Astrocyte (in vitro differentiated cells and primary cell): ENCODE data around the gene CRHR1. TPM values are rescaled to one million over a fixed set of nuclear protein-coding genes. Genes with fewer than 3 reads are reported as not detected.

Experiments
- DNase-seq: peaks from one replicate; pipeline ENCODE4 v3.0.0-alpha.2; 2010; ENCODE audit warnings: low read depth
- FAIRE-seq: peaks from 2 replicates; lab custom pipeline; 2011; peaks lifted over from hg19 to GRCh38; lab: Jason Lieb, UNC
- H2AFZ ChIP-seq: 2 replicates; pipeline ENCODE4 v1.6.0; 2012; ENCODE audit warnings: low read depth, low read length, inconsistent platforms
- H3K27ac ChIP-seq: 2 replicates; pipeline ENCODE4 v1.5.1; 2011; ENCODE audit warnings: low read depth, low read length, inconsistent platforms
- H3K27me3 ChIP-seq: 2 replicates; pipeline ENCODE4 v1.6.0; 2011; ENCODE audit warnings: low read length, inconsistent platforms; ENCODE audit not compliant: insufficient read depth
- H3K36me3 ChIP-seq: 2 replicates; pipeline ENCODE4 v1.5.1; 2011; ENCODE audit warnings: low read length, inconsistent platforms; ENCODE audit not compliant: insufficient read depth
- H3K4me1 ChIP-seq: 2 replicates; pipeline ENCODE4 v1.5.1; 2011; ENCODE audit warnings: low read length, inconsistent platforms; ENCODE audit not compliant: insufficient read depth
- H3K4me2 ChIP-seq: 2 replicates; pipeline ENCODE4 v1.6.0; 2012; ENCODE audit warnings: low read length, inconsistent platforms
- H3K4me3 ChIP-seq: 2 replicates; pipeline ENCODE4 v1.5.1; 2011; ENCODE audit warnings: low read depth, mild to moderate bottlenecking, low read length, inconsistent platforms; ENCODE audit not compliant: insufficient read depth
- H3K79me2 ChIP-seq: 2 replicates; pipeline ENCODE4 v1.6.0; 2012; ENCODE audit warnings: mild to moderate bottlenecking, low read length, inconsistent platforms; ENCODE audit not compliant: insufficient read depth
- H3K9ac ChIP-seq: 2 replicates; pipeline ENCODE4 v1.6.0; 2012; ENCODE audit warnings: mild to moderate bottlenecking, low read length, inconsistent platforms
- H3K9me3 ChIP-seq: 2 replicates; pipeline ENCODE4 v1.5.1; 2012; ENCODE audit warnings: low read depth, mild to moderate bottlenecking, low read length, inconsistent platforms; ENCODE audit not compliant: insufficient read depth
- H4K20me1 ChIP-seq: 2 replicates; pipeline ENCODE4 v1.6.0; 2012; ENCODE audit warnings: low read length, inconsistent platforms; ENCODE audit not compliant: insufficient read depth
- H3K27ac Mint-ChIP-seq: one replicate; pipeline ENCODE4 v1.8.0; 2021; ENCODE audit warnings: mild to moderate bottlenecking, mixed read lengths; ENCODE audit not compliant: unreplicated experiment
- H3K27me3 Mint-ChIP-seq: one replicate; pipeline ENCODE4 v1.8.0; 2021; ENCODE audit warnings: low read depth, mixed read lengths; ENCODE audit not compliant: unreplicated experiment
- H3K36me3 Mint-ChIP-seq: one replicate; pipeline ENCODE4 v1.8.0; 2021; ENCODE audit warnings: low read depth, mixed read lengths; ENCODE audit not compliant: unreplicated experiment
- H3K4me1 Mint-ChIP-seq: one replicate; pipeline ENCODE4 v1.8.0; 2021; ENCODE audit warnings: low read depth, mixed read lengths; ENCODE audit not compliant: unreplicated experiment
- H3K4me3 Mint-ChIP-seq: one replicate; pipeline ENCODE4 v1.8.0; 2021; ENCODE audit warnings: mild to moderate bottlenecking, moderate library complexity, mixed read lengths; ENCODE audit not compliant: unreplicated experiment
- H3K9me3 Mint-ChIP-seq: one replicate; pipeline ENCODE4 v1.8.0; 2021; ENCODE audit warnings: mild to moderate bottlenecking, mixed read lengths; ENCODE audit not compliant: unreplicated experiment
- EZH2 ChIP-seq: IDR thresholded peaks from 2 replicates; pipeline ENCODE4 v1.6.1; 2012; ENCODE audit warnings: mild to moderate bottlenecking, low read length, inconsistent platforms; ENCODE audit not compliant: insufficient read depth
- total RNA-seq: library from RNA; stranded (reverse); gene quantifications from 2 replicates; pipeline ENCODE4 v1.2.1, GENCODE V29; 2021
- TF ChIP-seq, protein P1 (sequence below): IDR thresholded peaks from 2 replicates; pipeline ENCODE4 v1.5.1; 2011; ENCODE audit warnings: low read depth, mild to moderate bottlenecking, inconsistent platforms, low read length, moderate library complexity; ENCODE audit not compliant: insufficient read depth

The CRHR1 gene
- total RNA-seq, 1 donor from 2014 or later: 0.20 TPM

DNA sequence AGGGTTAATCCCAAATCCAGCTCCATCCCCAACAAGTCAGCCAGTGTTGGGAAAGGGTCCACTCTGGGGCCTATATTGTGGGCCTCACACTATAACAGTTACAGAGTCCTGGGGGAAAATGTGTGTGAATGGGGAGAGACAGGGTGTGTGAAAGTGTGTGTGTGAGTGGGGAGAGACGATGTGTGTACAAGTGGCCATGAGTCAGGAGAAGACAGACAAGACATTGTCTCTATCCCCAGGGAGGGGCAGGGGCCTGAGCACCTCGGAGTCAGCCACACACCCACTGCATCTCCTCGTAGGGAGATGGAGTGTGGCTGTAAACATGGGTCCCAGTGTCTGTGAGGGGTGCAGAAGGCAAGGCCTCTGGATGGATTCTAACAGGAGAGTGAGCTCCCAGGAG lies 2.9 kb downstream of the CRHR1 start:
- no peak for DNase-seq
- H3K4me3 Mint-ChIP-seq: no peak overlapping the region
- H3K4me3 ChIP-seq: no peak overlapping the region
- H3K4me2 ChIP-seq: no peak overlapping the region
- H3K79me2 ChIP-seq: no peaks in the 10 kb centered on the region
- H3K36me3 ChIP-seq: no peaks in the 10 kb centered on the region
- no peaks in the 10 kb centered on the region for H3K9me3 Mint-ChIP-seq
- H3K27me3 Mint-ChIP-seq: peaks cover 72% of the 10 kb centered on the region
- H3K4me1 ChIP-seq: peaks cover 9% of the 10 kb centered on the region
- FAIRE-seq: no peak
- no peak overlapping the region for H3K9ac ChIP-seq
- no peak overlapping the region for H2AFZ ChIP-seq
- no peaks in the 10 kb centered on the region for H3K9me3 ChIP-seq
- peaks cover 3% of the 10 kb centered on the region for H3K4me1 Mint-ChIP-seq
- peaks cover 66% of the 10 kb centered on the region for H3K27me3 ChIP-seq
- no peaks in the 10 kb centered on the region for H4K20me1 ChIP-seq
- H3K27ac ChIP-seq: no peak overlapping the region
- no peaks in the 10 kb centered on the region for H3K36me3 Mint-ChIP-seq
- H3K27ac Mint-ChIP-seq: no peak overlapping the region
- TF ChIP-seq, protein P1, sequence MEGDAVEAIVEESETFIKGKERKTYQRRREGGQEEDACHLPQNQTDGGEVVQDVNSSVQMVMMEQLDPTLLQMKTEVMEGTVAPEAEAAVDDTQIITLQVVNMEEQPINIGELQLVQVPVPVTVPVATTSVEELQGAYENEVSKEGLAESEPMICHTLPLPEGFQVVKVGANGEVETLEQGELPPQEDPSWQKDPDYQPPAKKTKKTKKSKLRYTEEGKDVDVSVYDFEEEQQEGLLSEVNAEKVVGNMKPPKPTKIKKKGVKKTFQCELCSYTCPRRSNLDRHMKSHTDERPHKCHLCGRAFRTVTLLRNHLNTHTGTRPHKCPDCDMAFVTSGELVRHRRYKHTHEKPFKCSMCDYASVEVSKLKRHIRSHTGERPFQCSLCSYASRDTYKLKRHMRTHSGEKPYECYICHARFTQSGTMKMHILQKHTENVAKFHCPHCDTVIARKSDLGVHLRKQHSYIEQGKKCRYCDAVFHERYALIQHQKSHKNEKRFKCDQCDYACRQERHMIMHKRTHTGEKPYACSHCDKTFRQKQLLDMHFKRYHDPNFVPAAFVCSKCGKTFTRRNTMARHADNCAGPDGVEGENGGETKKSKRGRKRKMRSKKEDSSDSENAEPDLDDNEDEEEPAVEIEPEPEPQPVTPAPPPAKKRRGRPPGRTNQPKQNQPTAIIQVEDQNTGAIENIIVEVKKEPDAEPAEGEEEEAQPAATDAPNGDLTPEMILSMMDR: no peak
- TF ChIP-seq EZH2: no peak

DNA sequence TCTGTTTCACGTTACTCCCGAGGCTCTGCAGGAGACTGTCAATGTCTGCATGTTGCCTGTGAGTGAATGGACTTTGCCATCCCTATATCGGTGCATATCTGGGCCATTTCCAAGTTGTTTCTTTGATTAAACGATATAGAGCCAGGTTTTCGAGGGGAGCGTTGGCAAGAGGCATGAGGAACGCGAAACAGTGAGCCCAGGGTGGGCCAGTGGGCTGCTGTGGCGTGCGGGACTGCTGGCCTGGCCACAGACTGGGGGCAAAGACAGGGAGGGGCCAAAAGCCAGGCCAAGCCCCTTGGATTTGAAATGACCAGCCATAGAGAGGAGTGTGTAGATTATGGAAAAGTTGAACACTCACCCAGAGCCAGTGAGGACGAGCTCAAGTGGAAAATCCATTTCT lies 3.5 kb downstream of the CRHR1 start:
- Histone ChIP-seq H3K36me3 (no peaks in the 10 kb centered on the region), H3K4me2 (no peak overlapping the region), H2AFZ (no peak overlapping the region), H3K9ac (no peak overlapping the region), H3K27ac (no peak overlapping the region), H3K79me2 (no peaks in the 10 kb centered on the region), H3K4me1 (peaks cover 9% of the 10 kb centered on the region), H3K4me3 (no peak overlapping the region), H3K27me3 (peaks cover 64% of the 10 kb centered on the region), H4K20me1 (no peaks in the 10 kb centered on the region), H3K9me3 (no peaks in the 10 kb centered on the region)
- Mint-ChIP-seq H3K4me1 (peaks cover 3% of the 10 kb centered on the region), H3K27me3 (peaks cover 72% of the 10 kb centered on the region), H3K4me3 (no peak overlapping the region), H3K27ac (no peak overlapping the region), H3K36me3 (peaks cover 2% of the 10 kb centered on the region), H3K9me3 (peaks cover 1% of the 10 kb centered on the region)
- TF ChIP-seq EZH2: no peak
- TF ChIP-seq, protein P1: no peak
- FAIRE-seq (no peak), DNase-seq (no peak)

DNA sequence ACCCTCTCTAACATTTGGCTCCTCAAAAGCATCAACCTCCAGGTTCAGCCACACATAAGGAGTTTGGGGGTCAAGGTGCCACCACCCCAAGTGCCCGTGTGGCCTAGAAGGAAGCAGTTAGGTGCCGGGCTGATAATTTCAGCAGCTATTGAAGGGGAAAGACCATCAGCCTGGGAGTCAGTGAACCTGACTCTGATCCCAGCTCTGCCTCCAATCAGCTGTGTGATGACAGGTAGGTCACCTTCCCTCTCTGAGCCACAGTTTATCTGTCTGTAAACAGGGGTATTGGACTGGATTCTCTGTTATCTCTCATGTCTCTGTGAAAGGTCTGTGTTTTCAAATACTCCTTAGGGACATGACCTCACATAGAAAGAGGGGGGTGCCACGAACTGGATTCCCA lies 3.9 kb downstream of the CRHR1 start:
- Histone ChIP-seq H3K36me3 (no peaks in the 10 kb centered on the region), H3K27ac (no peak overlapping the region), H2AFZ (no peak overlapping the region), H3K9ac (no peak overlapping the region), H3K79me2 (no peaks in the 10 kb centered on the region), H3K4me3 (no peak overlapping the region), H3K4me1 (peaks cover 9% of the 10 kb centered on the region), H3K9me3 (no peaks in the 10 kb centered on the region), H3K27me3 (peaks cover 61% of the 10 kb centered on the region), H4K20me1 (no peaks in the 10 kb centered on the region), H3K4me2 (no peak overlapping the region)
- DNase-seq: no peak
- Mint-ChIP-seq H3K27me3 (peaks cover 72% of the 10 kb centered on the region), H3K4me1 (peaks cover 3% of the 10 kb centered on the region), H3K27ac (no peak overlapping the region), H3K9me3 (peaks cover 1% of the 10 kb centered on the region), H3K36me3 (peaks cover 2% of the 10 kb centered on the region), H3K4me3 (no peak overlapping the region)
- no peak for FAIRE-seq
- no peak for TF ChIP-seq EZH2
- TF ChIP-seq, protein P1: no peak
